Stimulated activated CD8-positive, alpha-beta memory T cell treated with anti-CD3 and anti-CD28 coated beads, Interleukin-7, amount 100 ng/mL, for 48 hours (primary cell): ENCODE data around the gene LRRC18.

Experiments used
- DNase-seq, 2 donors: peaks; one replicate each; pipeline ENCODE4 v3.0.0-alpha.2; 2020; ENCODE audit warnings: low read depth in 1 of 2; ENCODE audit errors: extremely low read depth in 1 of 2

Gene LRRC18

DNA sequence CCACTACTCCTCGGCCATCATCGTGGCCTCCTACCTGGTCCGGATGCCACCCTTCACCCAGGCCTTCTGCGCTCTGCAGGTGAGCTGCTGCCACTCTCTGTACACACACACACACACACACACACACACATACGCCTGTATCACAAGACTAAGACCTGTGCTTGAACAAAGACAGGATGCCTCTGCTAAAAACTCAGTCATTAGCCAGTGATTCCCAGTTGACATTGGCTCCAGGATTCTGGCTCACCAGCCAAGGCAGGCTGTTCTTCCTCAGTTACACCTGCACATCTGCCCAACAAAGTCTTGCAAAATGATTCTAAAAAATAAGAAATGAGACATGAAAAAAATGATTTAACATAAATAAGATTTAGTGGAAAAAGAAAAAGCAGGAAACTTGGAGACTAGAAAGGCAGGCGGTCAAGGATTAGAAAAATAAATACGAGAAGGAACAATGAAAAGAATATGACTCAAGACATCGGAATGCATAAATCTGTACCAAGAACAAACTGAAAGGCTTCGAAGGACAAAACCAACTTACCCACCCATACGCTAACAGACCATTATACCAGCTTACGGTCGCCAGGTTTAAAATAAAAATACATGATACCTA is 7.4 kb upstream of the LRRC18 start:
- no peak for DNase-seq

DNA sequence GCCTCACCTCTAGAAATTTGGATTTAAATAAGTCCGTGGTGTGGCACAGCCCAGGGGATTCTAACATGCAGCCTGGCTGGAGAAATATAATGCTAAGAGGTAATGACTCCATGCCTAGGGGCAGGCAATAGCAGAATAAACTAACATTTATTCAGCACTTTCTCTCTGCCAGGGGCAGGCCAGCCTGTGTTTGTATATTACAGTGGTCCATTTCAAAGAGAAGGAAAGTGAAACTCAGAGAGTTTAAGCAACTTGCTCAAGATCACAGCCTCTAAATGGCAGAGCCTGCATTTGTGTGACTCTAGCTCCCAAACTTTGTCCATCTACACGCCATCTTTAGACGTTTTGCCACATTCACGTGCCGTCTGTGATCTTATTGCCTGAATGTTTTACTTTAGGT is 6.7 kb upstream of the LRRC18 start:
- no peak for DNase-seq

DNA sequence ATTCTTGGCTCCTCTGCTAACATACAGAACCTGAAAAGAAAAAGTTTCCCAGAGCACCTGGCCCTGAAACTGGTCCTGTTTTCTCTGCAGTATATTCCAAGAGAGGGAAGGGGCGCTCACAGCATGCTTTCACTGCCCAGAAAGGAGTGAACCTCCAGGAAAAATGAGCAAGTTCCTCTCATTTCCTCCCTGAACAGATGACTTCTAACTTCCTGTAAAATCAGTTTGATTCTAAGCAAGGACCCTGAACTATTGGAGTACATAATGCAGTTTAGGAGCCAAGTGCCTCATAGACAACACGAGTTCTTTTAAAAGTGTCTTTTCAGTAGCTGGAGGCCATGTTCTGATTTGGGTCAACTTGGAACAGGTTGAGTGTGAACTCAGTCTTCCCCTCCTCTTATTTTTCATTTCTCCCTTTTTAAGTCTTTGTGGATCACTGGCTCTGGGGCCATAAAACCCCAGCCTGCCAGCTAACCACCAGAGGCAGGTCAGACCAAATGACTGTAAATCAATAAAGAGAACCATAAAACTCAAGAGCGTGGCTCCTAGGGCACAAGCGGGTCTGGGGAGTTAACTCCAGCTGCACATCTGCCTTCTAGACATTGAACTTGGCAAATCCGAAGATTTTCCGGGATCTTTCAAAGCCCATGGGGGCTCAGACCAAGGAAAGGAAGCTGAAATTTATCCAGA is 5.9 kb upstream of the LRRC18 start:
- no peak for DNase-seq

DNA sequence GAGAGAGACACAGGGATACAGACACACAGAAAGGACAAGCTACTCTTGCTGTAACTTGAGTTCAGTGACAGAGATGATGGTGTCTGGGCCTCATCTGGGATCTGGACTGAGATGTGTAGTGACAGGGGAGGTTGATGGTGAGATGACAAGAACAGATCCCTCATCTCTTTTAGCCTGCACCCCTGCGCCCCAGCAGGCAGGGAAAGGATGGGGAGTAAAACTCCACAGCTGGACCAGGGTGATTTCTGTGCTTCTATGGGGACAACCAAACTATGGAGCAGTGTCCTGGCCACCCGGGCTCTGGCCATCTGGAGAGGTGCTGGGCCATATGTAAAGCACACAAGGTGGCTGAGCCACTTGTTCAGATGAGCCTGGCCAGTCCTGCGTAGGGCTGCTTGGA is 4.5 kb upstream of the LRRC18 start:
- no peak for DNase-seq

DNA sequence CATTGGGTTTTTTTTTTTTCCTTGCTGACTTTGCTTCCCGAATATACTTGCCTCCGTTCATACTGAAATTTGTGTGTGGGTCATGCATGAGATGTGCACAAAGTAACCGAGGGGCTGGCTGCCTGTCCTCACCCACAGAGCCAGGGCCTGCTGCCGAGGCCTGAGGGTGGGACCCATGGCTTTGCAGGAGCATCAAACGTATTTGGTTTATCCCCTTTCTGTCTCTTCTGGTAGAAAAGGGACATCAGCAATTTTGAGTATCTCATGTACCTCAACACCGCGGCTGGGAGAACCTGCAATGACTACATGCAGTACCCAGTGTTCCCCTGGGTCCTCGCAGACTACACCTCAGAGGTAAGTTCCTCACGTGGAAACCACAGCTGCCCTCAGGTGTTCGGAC is 3.5 kb upstream of the LRRC18 start:
- DNase-seq = no peak

DNA sequence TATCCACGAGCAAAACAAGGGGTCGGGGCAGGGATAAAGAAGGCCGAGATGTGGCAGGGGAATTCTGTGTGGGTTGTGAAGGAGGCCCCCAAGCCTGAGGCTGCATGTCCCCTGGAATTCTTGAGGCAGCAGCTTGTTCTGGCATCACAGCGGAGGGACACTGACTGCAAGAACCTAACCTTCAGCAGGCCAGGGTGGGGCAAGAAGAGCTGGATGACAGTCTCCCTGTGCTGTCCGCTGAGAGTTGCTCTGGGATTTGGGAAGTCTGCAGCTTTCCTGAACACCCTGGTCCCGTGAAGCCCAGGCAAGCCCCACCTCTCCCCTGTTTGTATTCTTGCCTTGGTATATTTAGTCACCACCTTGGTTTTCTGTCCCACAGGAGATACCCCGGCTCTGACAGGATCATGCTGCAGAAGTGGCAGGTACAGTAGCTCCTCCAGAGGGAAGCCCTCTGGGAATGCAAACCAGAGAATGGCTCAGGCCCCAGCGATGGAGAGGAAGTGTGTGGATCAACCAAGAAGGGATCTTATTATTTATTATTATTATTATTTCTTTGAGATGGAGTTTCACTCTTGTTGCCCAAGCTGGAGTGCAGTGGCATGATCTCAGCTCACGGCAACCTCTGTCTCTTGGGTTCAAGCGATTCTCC is 1.9 kb upstream of the LRRC18 start:
- DNase-seq = no peak

DNA sequence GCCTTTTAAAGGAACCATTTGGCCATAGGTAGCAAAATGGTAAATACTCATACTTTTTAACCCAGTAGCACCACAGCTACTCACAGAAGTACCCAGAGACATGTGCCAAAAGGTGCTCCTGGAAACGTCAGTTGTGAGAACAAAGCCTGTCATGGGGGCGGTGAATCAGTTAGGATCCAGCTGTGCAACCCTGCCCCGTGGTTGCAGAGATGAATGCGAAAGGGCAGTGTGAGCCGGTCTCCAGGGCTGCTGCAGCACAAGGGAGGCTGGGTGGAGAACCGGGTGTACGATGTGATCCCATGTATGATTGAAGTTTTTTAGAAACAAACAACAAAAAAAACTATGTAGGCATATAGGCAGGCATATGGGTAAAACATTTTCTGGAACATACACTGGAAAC is 1.3 kb upstream of the LRRC18 start:
- DNase-seq = no peak

DNA sequence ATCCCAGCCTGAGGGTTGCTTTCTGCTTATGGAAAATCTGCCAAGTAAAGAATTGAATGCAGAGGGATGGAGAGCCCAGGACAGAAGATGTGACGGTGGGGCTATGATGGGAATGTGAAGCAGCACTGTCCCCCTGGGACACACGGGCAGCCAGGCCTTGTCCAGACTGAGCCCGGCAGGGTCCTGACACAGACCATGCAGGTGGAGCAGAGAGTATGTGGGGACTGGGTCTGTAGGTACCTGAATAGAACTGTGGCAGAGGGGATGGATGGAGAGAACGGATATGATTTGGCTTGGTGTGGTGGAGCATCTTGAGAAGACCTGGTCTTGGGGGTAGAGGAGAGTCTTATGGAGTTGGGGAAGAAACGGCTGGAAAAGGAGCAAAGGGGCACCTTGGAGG is 732 bp upstream of the LRRC18 start:
- no peak for DNase-seq

DNA sequence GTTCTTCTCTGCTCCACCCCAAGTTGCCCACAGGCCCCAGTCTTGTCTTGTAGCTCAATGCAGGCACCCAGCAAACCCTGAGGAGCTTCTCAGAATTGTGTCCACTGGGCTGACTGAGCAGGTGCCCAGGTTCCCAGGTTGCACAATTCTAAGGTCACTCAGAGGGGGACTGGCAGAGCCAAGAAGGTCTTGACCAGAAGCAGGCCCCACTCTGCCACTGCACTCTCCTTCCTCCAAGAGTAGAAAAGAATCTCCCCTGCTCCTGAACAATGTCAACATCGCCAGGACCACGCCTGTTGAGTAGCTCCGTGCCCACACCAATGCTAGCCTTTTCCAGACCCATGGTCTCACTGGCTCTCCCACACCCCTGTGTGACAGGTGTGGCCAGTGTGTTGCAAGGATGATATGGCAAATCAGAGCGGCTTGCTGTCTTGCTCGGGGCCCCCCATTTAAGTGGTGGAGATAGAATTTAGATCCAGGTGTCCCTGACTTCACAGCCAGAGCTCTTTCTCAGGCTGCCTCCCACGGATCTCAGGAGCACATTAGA is 577 bp downstream of the LRRC18 start:
- no peak for DNase-seq

DNA sequence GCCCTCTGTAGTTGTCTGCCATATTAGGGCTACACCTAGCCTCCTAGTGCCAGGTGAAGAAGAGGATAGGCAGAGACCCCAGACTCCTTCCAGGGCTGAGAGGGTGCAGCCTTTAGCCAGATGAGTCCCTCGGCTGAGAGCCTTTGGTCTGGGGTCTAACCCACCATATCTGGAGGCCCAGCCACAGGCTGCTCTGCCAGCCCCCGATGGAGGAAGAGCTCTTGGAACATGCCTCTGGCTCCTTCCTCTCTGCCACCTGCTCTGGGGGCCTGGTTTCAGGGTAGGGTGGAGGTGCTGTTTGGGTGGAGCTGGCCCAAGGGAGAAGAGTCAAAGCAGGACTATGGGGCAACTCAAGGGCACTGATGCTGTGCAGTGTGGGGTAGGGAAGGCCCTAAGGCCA is 1.4 kb downstream of the LRRC18 start:
- DNase-seq = no peak

DNA sequence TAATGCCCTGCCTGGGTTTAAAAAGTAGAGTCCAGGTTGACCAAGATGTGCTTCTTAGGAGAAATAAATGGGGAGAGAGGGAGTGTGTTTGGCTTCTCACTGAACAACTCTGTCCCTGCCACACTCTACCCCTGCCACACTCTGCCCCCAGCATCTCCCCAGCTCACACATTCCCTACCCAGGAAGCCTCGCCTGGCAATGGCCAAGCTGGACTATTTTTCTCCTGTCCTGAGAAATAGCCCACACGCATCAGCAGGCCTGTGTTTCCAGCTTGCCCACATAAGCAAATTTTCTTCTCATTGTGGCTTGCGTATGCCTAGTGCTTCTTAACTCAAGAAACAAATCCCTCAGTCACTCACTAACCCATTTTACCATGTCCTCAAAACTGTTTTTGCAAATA is 1.8 kb downstream of the LRRC18 start:
- DNase-seq = no peak

DNA sequence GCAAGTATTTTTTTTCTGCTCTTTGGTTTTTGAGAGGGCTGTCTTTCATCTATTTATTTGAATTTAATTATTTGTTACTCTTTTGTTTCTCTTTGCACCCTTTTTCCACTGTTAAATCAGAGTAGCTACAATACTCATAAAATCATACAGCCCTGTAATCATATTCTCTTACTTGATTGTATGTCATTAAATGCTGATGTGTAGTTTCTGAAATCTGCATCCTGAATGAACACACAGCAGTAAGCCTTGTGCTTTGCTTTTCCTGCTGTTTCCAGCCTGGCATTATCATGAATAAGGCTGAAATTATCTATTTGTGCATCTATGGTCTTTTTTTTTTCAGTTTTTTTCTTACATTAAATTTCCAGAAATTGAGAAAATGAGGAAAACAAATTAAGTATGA is 4.1 kb downstream of the LRRC18 start:
- no peak for DNase-seq

DNA sequence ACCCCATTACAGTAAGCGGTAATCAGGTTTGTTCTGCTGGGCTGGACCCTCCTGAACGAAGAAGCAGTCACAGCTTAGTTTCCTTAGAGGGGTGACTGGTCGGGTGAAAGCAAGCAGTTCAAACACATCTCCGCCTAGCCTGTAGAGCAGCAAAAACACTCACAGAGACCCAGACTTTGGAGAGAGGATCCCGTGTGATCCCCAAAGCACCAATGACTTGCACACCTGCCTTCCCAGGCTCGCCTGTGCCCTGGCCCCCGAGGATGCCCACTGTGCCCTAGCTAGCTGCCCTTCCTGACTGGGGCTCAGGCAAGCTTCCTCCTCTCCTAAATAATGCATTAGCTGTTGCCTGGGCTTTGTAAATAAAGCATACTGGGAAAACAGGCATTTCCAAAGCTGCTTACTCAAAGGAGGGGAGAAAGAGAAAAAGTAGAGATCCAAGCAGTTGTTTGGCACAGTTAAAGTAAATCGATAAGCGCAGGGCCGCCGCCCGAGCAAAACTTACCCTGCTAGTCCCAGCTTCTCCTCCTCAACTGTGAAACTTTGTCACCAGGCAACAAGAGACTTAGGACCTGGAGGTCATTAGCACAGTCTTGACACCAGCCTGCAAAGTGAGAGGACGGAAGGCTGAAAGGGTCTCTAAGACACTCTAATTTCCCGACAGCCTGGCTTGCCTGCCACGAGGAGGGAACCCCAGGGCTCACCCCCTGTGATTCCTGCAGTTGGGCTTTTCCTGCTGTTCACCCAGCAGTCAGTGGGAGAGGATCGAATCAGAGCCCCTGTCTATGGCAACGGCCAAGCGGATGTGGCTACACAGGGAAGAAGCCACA is 4.8 kb downstream of the LRRC18 start:
- no peak for DNase-seq

DNA sequence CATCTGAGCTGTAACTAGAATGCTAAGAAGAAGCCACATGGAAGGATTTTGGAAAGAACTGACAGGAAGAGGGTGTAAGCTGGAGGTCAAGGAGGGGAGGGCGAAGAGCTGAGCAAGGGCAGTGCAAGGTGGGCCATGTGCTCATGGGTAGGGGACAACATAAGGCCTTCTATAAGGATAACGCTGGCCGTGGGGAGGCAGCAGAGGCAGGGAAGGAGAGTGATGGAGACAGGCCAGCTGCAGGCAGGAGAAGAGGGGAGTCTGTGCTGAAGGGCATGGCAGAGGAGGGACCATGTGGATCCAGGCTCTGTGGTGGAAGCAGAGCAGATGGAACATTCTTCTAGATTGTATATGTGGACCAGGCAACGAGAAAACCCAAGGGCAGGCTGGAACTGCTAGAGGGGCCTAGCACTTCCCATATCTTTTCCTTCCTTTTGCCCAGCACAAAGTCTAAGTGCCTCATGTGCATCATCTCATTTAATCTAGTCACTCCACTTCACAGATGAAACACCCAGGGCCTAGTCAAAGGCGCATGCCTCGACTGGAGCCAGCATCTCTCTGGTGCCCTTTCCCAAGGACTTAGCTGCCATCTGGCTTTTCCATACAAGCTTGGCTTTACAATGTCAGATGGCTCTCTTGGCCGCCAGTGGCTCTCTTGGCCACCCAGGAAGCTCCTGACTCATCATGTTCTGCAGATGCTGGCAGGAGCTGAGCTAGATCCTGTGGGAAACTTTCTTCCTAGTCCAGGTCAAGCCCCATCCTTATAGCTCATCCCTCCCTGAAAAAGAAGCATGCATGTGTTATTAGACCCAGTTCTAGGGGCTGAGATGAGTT is 6.6 kb downstream of the LRRC18 start:
- DNase-seq = no peak

DNA sequence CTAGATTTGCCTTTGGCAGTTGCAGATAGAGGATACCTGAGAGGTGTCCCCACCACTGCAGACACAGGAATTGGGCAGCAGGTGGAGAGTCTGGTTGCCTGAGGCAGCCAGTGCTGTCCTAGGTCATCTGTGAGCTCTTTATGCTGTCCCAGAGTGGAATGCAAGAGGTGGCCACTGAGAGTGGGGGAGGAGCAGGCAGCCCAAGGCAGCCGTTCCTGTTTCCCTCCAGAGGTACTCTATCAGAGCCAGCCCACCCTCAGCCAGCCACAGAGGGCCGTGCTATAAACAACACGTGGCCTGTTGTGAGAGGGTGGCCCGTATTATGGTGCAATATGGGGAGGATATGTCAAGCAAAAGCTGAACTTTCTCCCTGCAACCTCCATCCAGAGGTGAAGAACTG is 8.5 kb downstream of the LRRC18 start:
- no peak for DNase-seq

DNA sequence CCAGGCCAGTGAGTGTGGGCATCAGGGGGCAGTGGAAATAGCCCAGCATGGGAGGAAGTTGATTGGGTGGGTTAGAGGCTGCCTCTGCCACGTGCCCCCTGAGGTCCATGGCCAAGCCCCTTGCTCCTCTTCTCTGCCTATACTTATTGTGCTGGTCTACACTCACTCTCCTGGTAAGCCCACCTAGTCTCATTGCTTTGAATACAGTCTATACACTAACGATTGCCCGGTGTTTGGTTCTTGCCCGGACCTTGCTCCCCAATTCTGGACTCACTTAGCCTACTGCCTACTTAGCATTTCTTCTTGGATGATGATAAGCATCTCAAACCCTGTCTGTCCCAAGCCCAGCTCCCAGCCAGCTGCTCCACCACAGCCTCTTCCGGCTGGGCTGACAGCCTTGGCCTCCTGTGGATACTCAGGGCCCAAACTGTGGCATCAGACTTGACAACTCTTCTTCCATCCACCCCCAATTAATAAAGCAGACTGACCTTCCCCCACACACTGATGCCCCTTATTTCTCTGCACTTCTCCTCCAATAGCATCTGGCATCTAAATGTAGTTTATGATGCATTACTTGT is 10.1 kb downstream of the LRRC18 start:
- no peak for DNase-seq

DNA sequence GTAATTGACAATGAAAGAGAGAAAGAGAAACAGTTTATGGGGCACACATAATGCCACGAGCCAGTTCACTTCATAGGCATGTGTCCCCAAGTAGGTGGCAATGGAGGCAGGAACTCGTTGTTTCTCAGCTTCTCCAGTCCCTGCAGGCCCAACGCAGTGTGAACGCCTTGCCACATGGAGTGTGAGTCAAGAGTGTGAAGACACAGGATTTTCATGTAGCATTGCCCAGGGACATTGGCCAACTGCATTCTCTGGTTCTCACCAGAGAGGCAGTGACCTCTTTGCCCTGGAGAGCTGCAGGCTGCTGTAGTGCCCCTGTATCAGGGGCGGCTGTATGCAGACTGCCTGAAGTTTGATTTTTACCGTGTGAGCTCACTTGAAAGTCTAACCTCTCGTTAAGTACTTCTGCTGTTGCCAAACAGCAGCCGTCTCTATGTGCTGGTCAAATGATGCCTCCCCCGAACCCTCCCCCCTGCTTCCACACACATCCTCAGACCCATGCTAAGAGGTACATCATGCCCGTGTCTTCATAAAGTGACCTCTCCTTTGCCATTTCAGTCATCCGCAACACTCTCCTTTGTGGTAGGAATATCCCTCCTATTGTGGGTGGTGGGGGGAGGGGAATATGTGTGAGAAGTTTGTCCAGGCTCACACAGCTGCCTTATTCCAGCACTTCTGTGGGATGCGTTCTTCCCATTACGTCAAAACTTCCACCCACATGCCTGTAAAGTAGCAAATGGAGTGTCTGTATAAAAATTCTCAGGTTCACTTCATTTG is 12.7 kb downstream of the LRRC18 start:
- DNase-seq = no peak

DNA sequence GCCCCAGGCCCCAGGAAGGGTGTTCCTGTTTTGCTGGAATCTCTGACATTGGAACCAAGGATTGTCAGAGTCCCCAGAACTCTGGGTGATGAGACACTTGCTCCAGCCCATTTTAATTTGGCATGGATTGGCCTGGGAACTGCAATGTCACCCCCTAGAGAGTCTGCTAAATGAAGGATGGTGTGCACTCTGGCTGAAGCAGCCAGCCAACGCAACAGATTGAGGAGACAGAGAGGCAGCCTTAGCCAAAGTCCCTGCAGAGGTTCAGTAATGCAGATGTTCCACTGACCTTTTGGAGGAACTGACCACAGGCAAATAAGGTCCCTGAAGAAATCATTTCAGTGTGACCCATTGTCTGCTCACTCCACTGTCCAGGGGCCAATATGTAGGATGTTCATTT is 13.4 kb downstream of the LRRC18 start:
- no peak for DNase-seq

DNA sequence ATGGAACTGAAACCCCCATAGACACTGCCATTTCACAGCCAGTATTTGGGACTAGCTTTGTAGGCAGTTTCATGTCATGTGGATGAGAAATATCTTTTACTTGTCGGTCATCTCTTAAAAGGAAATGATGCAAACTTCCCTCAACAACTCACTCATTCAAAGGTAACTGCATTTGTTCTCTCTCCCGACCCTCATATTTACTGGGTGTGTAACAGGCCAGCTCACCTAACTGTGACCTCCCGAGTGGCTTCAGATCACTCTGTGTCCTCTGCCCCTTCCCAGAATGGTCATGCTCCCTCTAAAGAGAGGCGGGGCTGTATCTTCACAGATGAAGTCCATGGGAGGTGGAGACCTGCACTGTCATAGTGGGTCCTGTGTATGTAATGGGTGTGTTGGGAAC is 14.7 kb downstream of the LRRC18 start:
- DNase-seq = no peak
